SK-N-SH (cell line): ENCODE data around the gene SETD1A. TPM values are rescaled to one million over a fixed set of nuclear protein-coding genes. Genes with fewer than 3 reads are reported as not detected.

Experiments used
- CTCF ChIA-PET: fragments of 300-600, 350-600 bp; formaldehyde crosslinking; extraction: SDS; loops from one replicate; lab custom pipeline; 2021; lab: Yijun Ruan, JAX
- POLR2A ChIA-PET: fragments of 350-600 bp; sonication (Branson Sonifier 250); formaldehyde crosslinking; extraction: SDS; loops from one replicate; lab custom pipeline; 2020; ENCODE audit warnings: antibody characterized with exemption, inconsistent platforms; lab: Yijun Ruan, JAX
- DNase-seq: peaks from one replicate; pipeline ENCODE4 v3.0.0; 2012
- H2AFZ ChIP-seq: fragments of 200-600 bp; sonication (generic); 2 replicates; pipeline ENCODE4 v1.8.1; 2016; ENCODE audit warnings: antibody characterized with exemption, mild to moderate bottlenecking, low read depth
- H3F3A ChIP-seq: fragments of 200-600 bp; sonication (generic); replicated peaks from 2 replicates; pipeline ENCODE3; 2016; ENCODE audit warnings: antibody characterized with exemption, mild to moderate bottlenecking; ENCODE audit not compliant: insufficient read depth
- H3K27ac ChIP-seq, 2 experiments: fragments of 200-500 bp in 1 of 2; fragments of 200-600 bp in 1 of 2; sonication (Bioruptor generic) in 1 of 2; sonication (generic), shearing (Covaris generic) in 1 of 2; 2 replicates each; pipeline versions ENCODE4 v1.5.1 to v1.6.1; 2014 to 2016; ENCODE audit warnings: low read depth in 2 of 2, inconsistent platforms in 1 of 2, low read length in 1 of 2, mild to moderate bottlenecking in 1 of 2, mixed read lengths in 1 of 2
- H3K27me3 ChIP-seq: fragments of 200-600 bp; sonication (generic), shearing (Covaris generic); 2 replicates; pipeline ENCODE4 v1.6.1; 2016; ENCODE audit warnings: mixed run types; ENCODE audit not compliant: insufficient read depth
- H3K36me3 ChIP-seq, 2 experiments: fragments of 200-500 bp in 1 of 2; fragments of 200-600 bp in 1 of 2; sonication (Bioruptor generic) in 1 of 2; sonication (generic) in 1 of 2; replicated peaks in 1 of 2; 2 replicates each; pipeline versions ENCODE3 to v1.5.1; 2014 to 2016; ENCODE audit warnings: low read length in 1 of 2, mild to moderate bottlenecking in 1 of 2; ENCODE audit not compliant: insufficient read depth in 2 of 2, control insufficient read depth in 1 of 2
- H3K4me1 ChIP-seq, 2 experiments: fragments of 200-500 bp in 1 of 2; fragments of 200-600 bp in 1 of 2; sonication (Bioruptor generic) in 1 of 2; sonication (generic), shearing (Covaris generic) in 1 of 2; 2 replicates each; pipeline versions ENCODE4 v1.5.1 to v1.6.1; 2014 to 2016; ENCODE audit warnings: low read depth in 1 of 2, low read length in 1 of 2, mixed run types in 1 of 2; ENCODE audit not compliant: insufficient read depth in 2 of 2, control insufficient read depth in 1 of 2
- H3K4me2 ChIP-seq: fragments of 200-600 bp; sonication (generic), shearing (Covaris generic); 2 replicates; pipeline ENCODE4 v1.6.1; 2017; ENCODE audit warnings: mixed run types
- H3K4me3 ChIP-seq, 2 experiments: fragments of 200-500 bp in 1 of 2; fragments of 200-600 bp in 1 of 2; sonication (Bioruptor generic) in 1 of 2; sonication (generic), shearing (Covaris generic) in 1 of 2; 2 replicates each; pipeline versions ENCODE4 v1.5.1 to v1.8.1; 2014 to 2016; ENCODE audit warnings: low read depth in 2 of 2, inconsistent platforms in 1 of 2, low read length in 1 of 2, mild to moderate bottlenecking in 1 of 2, mixed read lengths in 1 of 2, moderate library complexity in 1 of 2
- H3K79me2 ChIP-seq: fragments of 200-600 bp; sonication (generic); 2 replicates; pipeline ENCODE4 v1.8.1; 2017; ENCODE audit warnings: mild to moderate bottlenecking; ENCODE audit not compliant: insufficient read depth
- H3K9ac ChIP-seq: fragments of 200-600 bp; sonication (generic); 2 replicates; pipeline ENCODE4 v1.6.1; 2017; ENCODE audit warnings: mixed run types
- H3K9me2 ChIP-seq: fragments of 200-600 bp; sonication (generic); 2 replicates; pipeline ENCODE4 v1.6.1; 2017; ENCODE audit warnings: mixed run types
- H3K9me3 ChIP-seq: fragments of 200-600 bp; sonication (generic); 2 replicates; pipeline ENCODE4 v1.6.1; 2017; ENCODE audit warnings: mixed run types, mild to moderate bottlenecking, moderate library complexity
- H4K20me1 ChIP-seq: fragments of 200-600 bp; sonication (generic); 2 replicates; pipeline ENCODE4 v1.6.1; 2017; ENCODE audit warnings: mild to moderate bottlenecking, mixed run types; ENCODE audit not compliant: insufficient read depth
- CHD2 ChIP-seq: fragments of 150-350 bp; IDR thresholded peaks from 2 replicates; pipeline ENCODE4 v1.6.1; 2018; ENCODE audit warnings: low read length; ENCODE audit not compliant: partially characterized antibody
- FOXJ3 ChIP-seq: sonication (generic); formaldehyde crosslinking; IDR thresholded peaks from 2 replicates; pipeline ENCODE4 v1.5.1; 2020; ENCODE audit warnings: mild to moderate bottlenecking, missing genetic modification reagents
- FOXM1 ChIP-seq: IDR thresholded peaks from 2 replicates; pipeline ENCODE4 v1.4.0; 2012; ENCODE audit warnings: low read depth, mild to moderate bottlenecking
- GATA2 ChIP-seq: sonication (generic); formaldehyde crosslinking; IDR thresholded peaks from 2 replicates; pipeline ENCODE4 v1.5.0; 2020; ENCODE audit warnings: mild to moderate bottlenecking, missing genetic modification reagents
- MEF2A ChIP-seq: IDR thresholded peaks from 2 replicates; pipeline ENCODE4 v1.4.0; 2012; ENCODE audit warnings: low read depth, borderline replicate concordance
- MXI1 ChIP-seq: IDR thresholded peaks from 2 replicates; pipeline ENCODE4 v1.6.1; 2012; ENCODE audit warnings: mild to moderate bottlenecking, low read depth, low read length, improper control_type of control experiment
- NRF1 ChIP-seq: IDR thresholded peaks from 2 replicates; pipeline ENCODE4 v1.6.1; 2012; ENCODE audit warnings: low read depth, mild to moderate bottlenecking, low read length
- POLR2AphosphoS5 ChIP-seq: IDR thresholded peaks from 2 replicates; pipeline ENCODE4 v1.6.1; 2012; ENCODE audit warnings: low read depth, low read length
- RCOR1 ChIP-seq: fragments of 150-350 bp; IDR thresholded peaks from 2 replicates; pipeline ENCODE4 v1.6.1; 2017; ENCODE audit warnings: antibody characterized with exemption, low read length
- RXRA ChIP-seq: IDR thresholded peaks from 2 replicates; pipeline ENCODE4 v1.4.0; 2012; ENCODE audit warnings: low read depth, mild to moderate bottlenecking, borderline replicate concordance
- SMC3 ChIP-seq: IDR thresholded peaks from 2 replicates; pipeline ENCODE4 v1.6.1; 2012; ENCODE audit warnings: low read depth, low read length, improper control_type of control experiment
- TAF1 ChIP-seq: IDR thresholded peaks from 2 replicates; pipeline ENCODE4 v1.6.1; 2012; ENCODE audit warnings: low read depth, mild to moderate bottlenecking, low read length, moderate library complexity, borderline replicate concordance
- TCF12 ChIP-seq: IDR thresholded peaks from 2 replicates; pipeline ENCODE4 v1.4.0; 2012
- TEAD4 ChIP-seq: IDR thresholded peaks from 2 replicates; pipeline ENCODE4 v1.4.0; 2012; ENCODE audit warnings: mild to moderate bottlenecking, borderline replicate concordance; ENCODE audit not compliant: insufficient read depth
- YY1 ChIP-seq: IDR thresholded peaks from 2 replicates; pipeline ENCODE4 v1.4.0; 2012; ENCODE audit warnings: low read depth, mild to moderate bottlenecking
- WGBS: methylation state at CpG from one replicate; pipeline ENCODE4 v1.1.6; 2017; ENCODE audit warnings: low lambda C conversion rate; 5-methylcytosine and 5-hydroxymethylcytosine counted together
- polyA plus RNA-seq, 3 experiments: library from polyadenylated mRNA; depleted of rRNA; stranded (reverse); fragments of >200 nt; gene quantifications; 2 replicates each; pipeline ENCODE4 v1.2.3, GENCODE V29; 2012
- TF ChIP-seq, protein P1 (sequence below): IDR thresholded peaks from 2 replicates; pipeline ENCODE4 v1.4.0; 2012; ENCODE audit warnings: low read depth, borderline replicate concordance
- TF ChIP-seq, protein P2 (sequence below): fragments of 150-350 bp; IDR thresholded peaks from 2 replicates; pipeline ENCODE4 v1.6.1; 2017; ENCODE audit warnings: antibody characterized with exemption, low read length, low read depth, borderline replicate concordance
- TF ChIP-seq, protein P3 (sequence below): IDR thresholded peaks from 2 replicates; pipeline ENCODE4; 2012
- TF ChIP-seq, protein P4 (sequence below): IDR thresholded peaks from 2 replicates; pipeline ENCODE4 v1.4.0; 2012; ENCODE audit warnings: low read depth, borderline replicate concordance
- TF ChIP-seq, protein P5 (sequence below): IDR thresholded peaks from 2 replicates; pipeline ENCODE4 v1.6.1; 2012; ENCODE audit warnings: mild to moderate bottlenecking, low read depth, low read length, moderate library complexity
- TF ChIP-seq, protein P6 (sequence below): fragments of 150-350 bp; IDR thresholded peaks from 2 replicates; pipeline ENCODE4 v1.6.1; 2016; ENCODE audit warnings: mild to moderate bottlenecking, low read depth, low read length
- TF ChIP-seq, protein P7 (sequence below): IDR thresholded peaks from 2 replicates; pipeline ENCODE4 v1.4.0; 2012; ENCODE audit warnings: low read depth

SETD1A gene
- polyA plus RNA-seq, 1 of the 3 experiments (the other 2 are of a cell fraction) = 6.8 TPM

DNA sequence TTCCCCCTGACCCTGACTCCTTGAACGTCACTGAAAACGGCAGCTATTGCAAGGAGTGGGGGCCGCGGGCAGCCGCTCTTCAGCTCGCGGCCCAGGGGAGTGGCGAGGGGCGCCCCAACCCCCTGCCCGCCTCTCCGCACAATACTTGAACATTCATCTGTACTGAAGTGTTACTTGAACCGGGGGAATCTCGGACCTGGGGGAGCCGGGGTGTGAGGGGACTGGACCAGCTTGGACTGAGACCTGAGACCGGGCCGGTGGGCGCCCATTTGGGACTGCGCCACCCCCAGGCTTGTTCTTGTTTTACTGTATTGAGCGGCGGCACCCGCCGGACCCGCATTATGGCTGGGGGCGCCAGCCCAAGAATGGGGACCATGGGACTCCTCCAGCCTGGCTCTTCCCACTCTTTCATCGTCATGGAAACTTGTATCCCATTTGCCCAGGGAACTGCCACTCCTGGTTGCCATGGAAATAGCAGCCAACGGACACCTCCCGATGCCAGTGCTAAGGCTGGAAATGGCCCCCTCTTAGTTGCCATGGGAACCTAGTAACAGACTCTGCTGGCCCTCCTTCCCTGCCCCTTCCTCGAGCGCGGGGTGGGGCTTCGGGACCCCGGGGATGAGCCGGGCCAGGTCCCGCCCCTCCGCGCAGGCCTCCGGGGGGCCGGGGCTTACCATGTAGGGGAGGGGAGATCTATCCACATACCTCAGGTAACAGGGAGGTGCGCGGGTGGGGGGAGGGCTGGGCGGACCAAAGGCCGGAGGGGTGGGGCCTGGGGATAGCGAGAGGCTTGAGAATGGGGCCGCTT is 9.5 kb upstream of the SETD1A start:
- no peaks in the 10 kb centered on the region for H3K9me2 ChIP-seq
- no peaks in the 10 kb centered on the region for H4K20me1 ChIP-seq
- H3K4me3 ChIP-seq = peak overlapping the region; percentile 80 to 93
- POLR2A ChIA-PET = interaction anchor here (1.1 kb wide), 1 partner anchor 9 kb away, joined by 3 read pairs; the partner anchor contains the start of gene SETD1A
- H3K27me3 ChIP-seq = no peaks in the 10 kb centered on the region
- peak overlapping the region; percentile 97 for H3K4me2 ChIP-seq
- H3F3A ChIP-seq = peaks cover 42% of the 10 kb centered on the region
- peak; percentile 95 for DNase-seq
- H3K79me2 ChIP-seq = peaks cover 12% of the 10 kb centered on the region; the same call in 1 of the 2 replicates
- CTCF ChIA-PET = interaction anchor here (1.0 to 1.4 kb wide), 3 partner anchors 12 to 133 kb away, joined by 3 to 4 read pairs (median 4); no protein-coding TSS in a partner anchor
- no peaks in the 10 kb centered on the region for H3K9me3 ChIP-seq
- H3K4me1 ChIP-seq = peaks cover 0 to 20% of the 10 kb centered on the region in 2 experiments; a peak in 1 of 4 replicates
- WGBS = 26% methylated on average over 30 of the region's 44 CpGs
- H3K27ac ChIP-seq = peak overlapping the region; percentile 86 to 91
- peak overlapping the region; percentile 59; the same call in 1 of the 2 replicates for H2AFZ ChIP-seq
- H3K9ac ChIP-seq = peak overlapping the region; percentile 86
- peaks cover 8 to 22% of the 10 kb centered on the region in 2 experiments for H3K36me3 ChIP-seq
- TF ChIP-seq, protein P1, sequence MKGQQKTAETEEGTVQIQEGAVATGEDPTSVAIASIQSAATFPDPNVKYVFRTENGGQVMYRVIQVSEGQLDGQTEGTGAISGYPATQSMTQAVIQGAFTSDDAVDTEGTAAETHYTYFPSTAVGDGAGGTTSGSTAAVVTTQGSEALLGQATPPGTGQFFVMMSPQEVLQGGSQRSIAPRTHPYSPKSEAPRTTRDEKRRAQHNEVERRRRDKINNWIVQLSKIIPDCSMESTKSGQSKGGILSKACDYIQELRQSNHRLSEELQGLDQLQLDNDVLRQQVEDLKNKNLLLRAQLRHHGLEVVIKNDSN = no peak
- TF ChIP-seq, protein P2, sequence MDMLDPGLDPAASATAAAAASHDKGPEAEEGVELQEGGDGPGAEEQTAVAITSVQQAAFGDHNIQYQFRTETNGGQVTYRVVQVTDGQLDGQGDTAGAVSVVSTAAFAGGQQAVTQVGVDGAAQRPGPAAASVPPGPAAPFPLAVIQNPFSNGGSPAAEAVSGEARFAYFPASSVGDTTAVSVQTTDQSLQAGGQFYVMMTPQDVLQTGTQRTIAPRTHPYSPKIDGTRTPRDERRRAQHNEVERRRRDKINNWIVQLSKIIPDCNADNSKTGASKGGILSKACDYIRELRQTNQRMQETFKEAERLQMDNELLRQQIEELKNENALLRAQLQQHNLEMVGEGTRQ = no peak
- no peak; the same call in 1 of the 2 replicates for TF ChIP-seq POLR2AphosphoS5
- TF ChIP-seq SMC3 = no peak
- TF ChIP-seq MXI1 = peak; percentile 96
- TF ChIP-seq CHD2 = no peak
- TF ChIP-seq FOXM1 = no peak
- no peak for TF ChIP-seq FOXJ3 (CRISPR knock-in tag)
- TF ChIP-seq YY1 = no peak
- no peak for TF ChIP-seq GATA2 (CRISPR knock-in tag)
- TF ChIP-seq, protein P3, sequence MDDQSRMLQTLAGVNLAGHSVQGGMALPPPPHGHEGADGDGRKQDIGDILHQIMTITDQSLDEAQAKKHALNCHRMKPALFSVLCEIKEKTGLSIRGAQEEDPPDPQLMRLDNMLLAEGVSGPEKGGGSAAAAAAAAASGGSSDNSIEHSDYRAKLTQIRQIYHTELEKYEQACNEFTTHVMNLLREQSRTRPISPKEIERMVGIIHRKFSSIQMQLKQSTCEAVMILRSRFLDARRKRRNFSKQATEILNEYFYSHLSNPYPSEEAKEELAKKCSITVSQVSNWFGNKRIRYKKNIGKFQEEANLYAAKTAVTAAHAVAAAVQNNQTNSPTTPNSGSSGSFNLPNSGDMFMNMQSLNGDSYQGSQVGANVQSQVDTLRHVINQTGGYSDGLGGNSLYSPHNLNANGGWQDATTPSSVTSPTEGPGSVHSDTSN = peak; percentile 99
- TF ChIP-seq RCOR1 = no peak
- no peak for TF ChIP-seq MEF2A
- no peak for TF ChIP-seq RXRA
- TF ChIP-seq, protein P4, sequence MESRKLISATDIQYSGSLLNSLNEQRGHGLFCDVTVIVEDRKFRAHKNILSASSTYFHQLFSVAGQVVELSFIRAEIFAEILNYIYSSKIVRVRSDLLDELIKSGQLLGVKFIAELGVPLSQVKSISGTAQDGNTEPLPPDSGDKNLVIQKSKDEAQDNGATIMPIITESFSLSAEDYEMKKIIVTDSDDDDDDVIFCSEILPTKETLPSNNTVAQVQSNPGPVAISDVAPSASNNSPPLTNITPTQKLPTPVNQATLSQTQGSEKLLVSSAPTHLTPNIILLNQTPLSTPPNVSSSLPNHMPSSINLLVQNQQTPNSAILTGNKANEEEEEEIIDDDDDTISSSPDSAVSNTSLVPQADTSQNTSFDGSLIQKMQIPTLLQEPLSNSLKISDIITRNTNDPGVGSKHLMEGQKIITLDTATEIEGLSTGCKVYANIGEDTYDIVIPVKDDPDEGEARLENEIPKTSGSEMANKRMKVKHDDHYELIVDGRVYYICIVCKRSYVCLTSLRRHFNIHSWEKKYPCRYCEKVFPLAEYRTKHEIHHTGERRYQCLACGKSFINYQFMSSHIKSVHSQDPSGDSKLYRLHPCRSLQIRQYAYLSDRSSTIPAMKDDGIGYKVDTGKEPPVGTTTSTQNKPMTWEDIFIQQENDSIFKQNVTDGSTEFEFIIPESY = no peak
- TF ChIP-seq NRF1 = 0 out of 2 replicates have a peak, but pooled peaks have one; percentile 39
- TF ChIP-seq, protein P5, sequence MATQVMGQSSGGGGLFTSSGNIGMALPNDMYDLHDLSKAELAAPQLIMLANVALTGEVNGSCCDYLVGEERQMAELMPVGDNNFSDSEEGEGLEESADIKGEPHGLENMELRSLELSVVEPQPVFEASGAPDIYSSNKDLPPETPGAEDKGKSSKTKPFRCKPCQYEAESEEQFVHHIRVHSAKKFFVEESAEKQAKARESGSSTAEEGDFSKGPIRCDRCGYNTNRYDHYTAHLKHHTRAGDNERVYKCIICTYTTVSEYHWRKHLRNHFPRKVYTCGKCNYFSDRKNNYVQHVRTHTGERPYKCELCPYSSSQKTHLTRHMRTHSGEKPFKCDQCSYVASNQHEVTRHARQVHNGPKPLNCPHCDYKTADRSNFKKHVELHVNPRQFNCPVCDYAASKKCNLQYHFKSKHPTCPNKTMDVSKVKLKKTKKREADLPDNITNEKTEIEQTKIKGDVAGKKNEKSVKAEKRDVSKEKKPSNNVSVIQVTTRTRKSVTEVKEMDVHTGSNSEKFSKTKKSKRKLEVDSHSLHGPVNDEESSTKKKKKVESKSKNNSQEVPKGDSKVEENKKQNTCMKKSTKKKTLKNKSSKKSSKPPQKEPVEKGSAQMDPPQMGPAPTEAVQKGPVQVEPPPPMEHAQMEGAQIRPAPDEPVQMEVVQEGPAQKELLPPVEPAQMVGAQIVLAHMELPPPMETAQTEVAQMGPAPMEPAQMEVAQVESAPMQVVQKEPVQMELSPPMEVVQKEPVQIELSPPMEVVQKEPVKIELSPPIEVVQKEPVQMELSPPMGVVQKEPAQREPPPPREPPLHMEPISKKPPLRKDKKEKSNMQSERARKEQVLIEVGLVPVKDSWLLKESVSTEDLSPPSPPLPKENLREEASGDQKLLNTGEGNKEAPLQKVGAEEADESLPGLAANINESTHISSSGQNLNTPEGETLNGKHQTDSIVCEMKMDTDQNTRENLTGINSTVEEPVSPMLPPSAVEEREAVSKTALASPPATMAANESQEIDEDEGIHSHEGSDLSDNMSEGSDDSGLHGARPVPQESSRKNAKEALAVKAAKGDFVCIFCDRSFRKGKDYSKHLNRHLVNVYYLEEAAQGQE = no peak
- TF ChIP-seq, protein P6, sequence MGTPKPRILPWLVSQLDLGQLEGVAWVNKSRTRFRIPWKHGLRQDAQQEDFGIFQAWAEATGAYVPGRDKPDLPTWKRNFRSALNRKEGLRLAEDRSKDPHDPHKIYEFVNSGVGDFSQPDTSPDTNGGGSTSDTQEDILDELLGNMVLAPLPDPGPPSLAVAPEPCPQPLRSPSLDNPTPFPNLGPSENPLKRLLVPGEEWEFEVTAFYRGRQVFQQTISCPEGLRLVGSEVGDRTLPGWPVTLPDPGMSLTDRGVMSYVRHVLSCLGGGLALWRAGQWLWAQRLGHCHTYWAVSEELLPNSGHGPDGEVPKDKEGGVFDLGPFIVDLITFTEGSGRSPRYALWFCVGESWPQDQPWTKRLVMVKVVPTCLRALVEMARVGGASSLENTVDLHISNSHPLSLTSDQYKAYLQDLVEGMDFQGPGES = 0 out of 2 replicates have a peak, but pooled peaks have one; percentile 33
- TF ChIP-seq TCF12 = no peak
- no peak for TF ChIP-seq TAF1
- TF ChIP-seq, protein P7, sequence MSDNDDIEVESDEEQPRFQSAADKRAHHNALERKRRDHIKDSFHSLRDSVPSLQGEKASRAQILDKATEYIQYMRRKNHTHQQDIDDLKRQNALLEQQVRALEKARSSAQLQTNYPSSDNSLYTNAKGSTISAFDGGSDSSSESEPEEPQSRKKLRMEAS = no peak
- TF ChIP-seq TEAD4 = no peak
